ENCODE results near the gene POLD4. TPM values are rescaled to one million over a fixed set of nuclear protein-coding genes. Genes with fewer than 3 reads are reported as not detected.

POLD4 gene
- polyA plus RNA-seq, 1 donor, result 112 TPM

DNA sequence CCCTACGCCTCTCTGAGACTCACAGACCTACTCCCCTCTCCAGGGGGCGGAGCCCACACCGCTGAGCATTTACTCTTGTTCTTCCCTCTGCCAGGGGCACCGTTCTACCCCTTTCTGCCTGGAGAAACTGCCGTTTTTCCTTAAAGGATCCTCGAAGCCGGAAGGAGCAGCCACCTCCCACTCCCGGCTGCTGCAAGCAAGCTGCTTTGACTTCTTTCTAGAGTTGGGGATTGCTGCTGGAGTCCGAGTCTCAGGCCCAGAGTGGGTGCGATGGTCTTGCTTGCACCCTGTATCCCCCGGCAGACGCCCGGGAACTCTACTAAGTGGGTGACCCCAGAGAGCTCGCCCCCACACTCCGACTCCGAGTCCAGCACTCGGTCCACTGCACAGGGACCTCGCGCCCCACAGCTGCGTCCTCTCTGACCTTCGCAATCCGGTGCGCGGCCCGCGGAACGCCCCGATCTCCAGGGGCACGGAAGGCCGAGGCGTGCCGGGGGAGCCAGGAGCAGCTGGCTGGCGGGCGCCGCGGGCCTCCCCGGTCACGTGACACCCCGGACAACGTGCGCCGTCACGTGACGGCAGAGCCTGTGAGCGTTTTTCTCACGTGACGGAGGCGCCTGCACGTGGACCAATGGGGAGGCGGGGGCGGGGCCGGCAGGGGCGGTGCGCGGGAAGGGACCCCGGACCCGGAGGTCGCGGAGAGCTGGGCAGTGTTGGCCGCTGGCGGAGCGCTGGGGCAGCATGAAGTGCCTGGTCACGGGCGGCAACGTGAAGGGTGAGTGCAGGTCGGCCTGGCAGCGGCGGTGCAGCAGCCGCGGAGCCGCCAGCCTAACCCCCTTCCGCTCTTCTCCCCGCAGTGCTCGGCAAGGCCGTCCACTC lies 38.2 kb upstream of the POLD4 start, which contains the start of gene RAD9A:
TSS of gene RAD9A (plus strand) at position 683 of the 879 bp plus-strand sequence. CDS start at position 742, 59 bp downstream.
- H3K4me3 ChIP-seq (ENCODE audit: low read length), result peak within 1 kb of the TSS; percentile 89
- H3K36me3 ChIP-seq (ENCODE audit: control insufficient read depth, insufficient read depth, low read length), result peaks cover 23% of the 10 kb centered on the region
- no CpG with 5 or more reads among the region's 75 CpGs for WGBS (ENCODE audit: insufficient coverage, low lambda C conversion rate)
- DNase-seq, result peak; percentile 97
- H3K9me3 ChIP-seq (ENCODE audit: control insufficient read depth, low read depth, low read length), result peaks cover 2% of the 10 kb centered on the region
- H3K27me3 ChIP-seq (ENCODE audit: control insufficient read depth, insufficient read depth, low read length), result no peaks in the 10 kb centered on the region
- peaks cover 15% of the 10 kb centered on the region for H3K4me1 ChIP-seq (ENCODE audit: control insufficient read depth, insufficient read depth, low read length)
- H3K27ac ChIP-seq (ENCODE audit: low read length), result peak within 1 kb of the TSS; percentile 90

DNA sequence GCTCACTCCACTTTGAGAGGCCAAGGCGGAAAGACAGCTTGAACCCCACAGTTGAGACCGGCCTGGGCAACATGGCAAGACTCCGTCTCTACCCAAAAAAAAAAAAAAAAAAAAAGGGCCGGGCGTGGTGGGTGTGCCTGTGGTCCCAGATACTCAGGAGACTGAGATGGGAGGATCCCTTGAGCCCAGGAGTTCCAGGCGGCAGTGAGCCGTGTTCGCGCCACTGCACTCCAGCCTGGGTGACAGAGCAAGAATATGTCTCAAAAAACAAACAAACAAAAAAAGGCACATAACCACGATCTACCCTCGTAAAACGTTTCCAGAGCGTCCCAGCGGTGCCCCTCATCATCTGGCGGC lies 37.6 kb upstream of the POLD4 start:
- Histone ChIP-seq H3K27me3 (ENCODE audit: control insufficient read depth, insufficient read depth, low read length) (no peaks in the 10 kb centered on the region), H3K4me1 (ENCODE audit: control insufficient read depth, insufficient read depth, low read length) (peaks cover 15% of the 10 kb centered on the region), H3K4me3 (ENCODE audit: low read length) (peak overlapping the region; percentile 89), H3K9me3 (ENCODE audit: control insufficient read depth, low read depth, low read length) (peaks cover 2% of the 10 kb centered on the region), H3K27ac (ENCODE audit: low read length) (peak overlapping the region; percentile 90), H3K36me3 (ENCODE audit: control insufficient read depth, insufficient read depth, low read length) (peaks cover 17% of the 10 kb centered on the region)
- DNase-seq, result no peak
- WGBS (ENCODE audit: insufficient coverage, low lambda C conversion rate), result no CpG with 5 or more reads among the region's 15 CpGs

DNA sequence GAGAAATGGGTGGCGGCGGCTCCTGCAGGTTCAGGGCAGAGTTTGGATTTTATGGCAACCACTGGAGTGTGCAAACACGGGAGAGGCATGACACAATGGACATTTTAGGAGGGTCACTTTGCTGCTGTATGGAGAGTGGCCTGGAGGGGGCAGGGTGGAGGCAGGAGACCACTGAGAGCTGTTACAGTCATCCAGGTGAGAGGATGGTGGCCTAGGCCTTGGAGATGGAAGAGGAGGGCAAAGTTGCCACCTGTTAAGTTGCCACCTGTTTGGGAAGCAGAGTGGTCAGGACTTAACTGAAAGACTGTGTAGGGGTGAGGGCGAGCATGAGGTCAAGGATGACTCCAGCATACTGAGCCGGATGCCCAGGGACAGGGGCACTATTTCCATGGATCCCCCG lies 36.1 kb upstream of the POLD4 start:
- no CpG with 5 or more reads among the region's 6 CpGs for WGBS (ENCODE audit: insufficient coverage, low lambda C conversion rate)
- DNase-seq, result peak in 1 of 2 donors; percentile 43
- Histone ChIP-seq H3K36me3 (ENCODE audit: control insufficient read depth, insufficient read depth, low read length) (peaks cover 9% of the 10 kb centered on the region), H3K27ac (ENCODE audit: low read length) (no peak overlapping the region), H3K4me1 (ENCODE audit: control insufficient read depth, insufficient read depth, low read length) (peaks cover 15% of the 10 kb centered on the region), H3K9me3 (ENCODE audit: control insufficient read depth, low read depth, low read length) (peaks cover 2% of the 10 kb centered on the region), H3K27me3 (ENCODE audit: control insufficient read depth, insufficient read depth, low read length) (no peaks in the 10 kb centered on the region), H3K4me3 (ENCODE audit: low read length) (no peak overlapping the region)

DNA sequence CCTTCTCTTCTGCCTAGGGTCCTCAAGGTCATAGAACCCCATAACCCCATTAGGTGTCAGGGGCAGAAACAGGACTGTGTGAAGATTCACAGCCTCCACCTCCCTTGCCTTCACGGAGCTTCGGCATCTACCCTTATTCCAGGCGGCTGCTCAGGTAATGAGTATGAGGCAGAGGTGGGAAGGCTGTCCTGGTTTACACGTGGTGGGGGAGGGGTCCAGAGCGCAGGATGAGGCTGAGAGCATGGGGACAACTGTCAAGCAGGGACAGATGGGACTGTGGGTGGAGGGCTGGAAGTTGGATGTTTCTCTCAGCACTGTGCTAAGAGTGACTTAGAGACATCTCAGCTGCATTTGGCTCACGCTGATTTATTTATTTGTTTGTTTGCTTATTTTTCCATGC lies 34.2 kb upstream of the POLD4 start:
- peaks cover 12% of the 10 kb centered on the region for H3K4me1 ChIP-seq (ENCODE audit: control insufficient read depth, insufficient read depth, low read length)
- peaks cover 2% of the 10 kb centered on the region for H3K9me3 ChIP-seq (ENCODE audit: control insufficient read depth, low read depth, low read length)
- no peaks in the 10 kb centered on the region for H3K36me3 ChIP-seq (ENCODE audit: control insufficient read depth, insufficient read depth, low read length)
- H3K4me3 ChIP-seq (ENCODE audit: low read length), result no peak overlapping the region
- H3K27me3 ChIP-seq (ENCODE audit: control insufficient read depth, insufficient read depth, low read length), result no peaks in the 10 kb centered on the region
- no peak overlapping the region for H3K27ac ChIP-seq (ENCODE audit: low read length)
- DNase-seq, result no peak
- WGBS (ENCODE audit: insufficient coverage, low lambda C conversion rate), result no CpG with 5 or more reads among the region's 6 CpGs

DNA sequence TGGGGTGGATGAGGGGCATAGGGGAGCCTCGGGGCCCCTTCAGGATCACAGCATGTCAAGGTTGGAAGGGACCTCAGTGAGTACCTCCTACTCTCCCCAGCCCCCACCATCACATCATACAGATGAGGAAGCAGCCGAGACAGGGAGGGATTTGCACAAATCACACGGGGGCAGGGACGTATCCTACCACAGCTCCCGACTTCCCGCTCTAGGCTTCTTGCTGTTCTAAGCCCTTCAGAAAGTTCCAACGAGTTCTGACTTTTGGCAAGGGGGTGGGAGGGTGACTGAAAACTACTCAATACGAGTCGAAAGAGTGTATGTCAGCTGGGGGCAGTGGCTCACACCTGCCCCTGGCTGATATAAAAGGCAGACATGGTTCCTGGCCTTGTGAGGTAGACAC lies 33.7 kb upstream of the POLD4 start:
- peaks cover 2% of the 10 kb centered on the region for H3K9me3 ChIP-seq (ENCODE audit: control insufficient read depth, low read depth, low read length)
- no peak overlapping the region for H3K27ac ChIP-seq (ENCODE audit: low read length)
- H3K4me1 ChIP-seq (ENCODE audit: control insufficient read depth, insufficient read depth, low read length), result peaks cover 13% of the 10 kb centered on the region
- H3K36me3 ChIP-seq (ENCODE audit: control insufficient read depth, insufficient read depth, low read length), result no peaks in the 10 kb centered on the region
- no peak for DNase-seq
- H3K4me3 ChIP-seq (ENCODE audit: low read length), result no peak overlapping the region
- WGBS (ENCODE audit: insufficient coverage, low lambda C conversion rate), result no CpG with 5 or more reads among the region's 9 CpGs
- no peaks in the 10 kb centered on the region for H3K27me3 ChIP-seq (ENCODE audit: control insufficient read depth, insufficient read depth, low read length)

DNA sequence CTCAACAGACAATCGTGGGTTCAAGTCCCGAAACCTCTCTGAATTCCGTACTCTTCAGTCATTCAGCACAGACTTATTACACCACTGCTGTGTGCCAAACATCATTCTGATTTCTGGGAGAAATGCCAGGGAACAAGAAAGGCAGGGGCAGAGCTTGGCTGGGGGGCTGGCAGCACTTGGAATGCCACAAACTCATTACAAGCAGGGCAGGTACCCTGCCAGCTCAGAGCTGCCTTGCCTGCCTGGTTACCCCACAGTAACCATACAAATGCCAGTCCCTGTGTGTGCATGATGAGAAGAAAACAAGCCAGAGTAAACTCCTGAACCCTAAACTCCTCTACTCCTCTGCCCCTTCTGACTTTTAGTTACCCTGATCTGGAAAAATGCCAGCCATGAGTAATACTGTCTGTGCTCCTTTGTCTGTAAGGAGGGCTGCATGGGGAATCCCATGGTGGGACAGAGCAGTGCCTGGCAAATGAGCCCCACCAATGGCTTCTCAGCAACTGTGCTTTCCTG lies 31.6 kb upstream of the POLD4 start:
- DNase-seq, result no peak
- H3K27me3 ChIP-seq (ENCODE audit: control insufficient read depth, insufficient read depth, low read length), result no peaks in the 10 kb centered on the region
- no peaks in the 10 kb centered on the region for H3K36me3 ChIP-seq (ENCODE audit: control insufficient read depth, insufficient read depth, low read length)
- H3K4me3 ChIP-seq (ENCODE audit: low read length), result no peak overlapping the region
- no peaks in the 10 kb centered on the region for H3K9me3 ChIP-seq (ENCODE audit: control insufficient read depth, low read depth, low read length)
- H3K27ac ChIP-seq (ENCODE audit: low read length), result no peak overlapping the region
- no CpG with 5 or more reads among the region's 3 CpGs for WGBS (ENCODE audit: insufficient coverage, low lambda C conversion rate)
- peaks cover 5% of the 10 kb centered on the region for H3K4me1 ChIP-seq (ENCODE audit: control insufficient read depth, insufficient read depth, low read length)

DNA sequence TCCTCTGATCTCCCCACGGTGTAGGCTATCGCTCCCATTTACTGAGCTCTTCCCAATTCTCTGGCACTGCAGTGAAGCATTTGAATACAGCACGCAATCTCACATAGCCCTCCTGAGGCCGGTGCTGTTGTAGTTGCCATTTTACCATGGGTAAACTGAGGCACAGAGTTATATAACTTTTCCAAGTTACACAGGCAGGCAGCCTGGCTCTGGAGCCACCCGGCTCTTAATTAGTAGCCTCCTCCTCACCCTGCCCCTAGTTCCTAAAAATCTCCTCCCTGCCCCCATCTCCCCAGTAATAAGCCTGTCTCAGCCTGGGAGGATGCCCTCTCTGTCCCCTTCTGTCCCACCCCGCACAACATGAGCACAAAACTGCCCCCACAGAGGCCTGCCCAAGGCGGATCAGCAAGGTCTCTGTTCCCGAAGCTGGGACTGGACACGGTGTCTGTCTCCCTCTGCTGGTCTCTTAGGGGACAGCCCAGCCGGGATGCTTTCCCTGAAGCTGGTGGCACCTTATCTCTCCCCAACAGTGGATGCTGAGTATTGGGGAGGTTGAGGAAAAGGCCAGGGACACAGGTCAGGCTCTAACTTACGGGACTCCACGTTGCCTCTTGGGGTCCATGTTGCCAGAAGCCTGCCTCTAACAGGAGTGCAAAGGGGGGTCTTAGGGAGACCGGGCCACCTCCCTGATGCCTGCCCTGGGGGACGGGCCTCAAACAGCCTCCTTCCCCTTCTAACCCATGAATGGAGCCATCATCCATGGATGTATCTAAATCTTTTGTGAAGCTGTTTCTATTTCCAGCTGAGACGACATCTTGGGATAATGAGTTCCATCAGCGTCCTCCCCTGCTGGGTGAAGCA lies 29.2 kb upstream of the POLD4 start:
- DNase-seq, result peak in 1 of 2 donors; percentile 59
- H3K27me3 ChIP-seq (ENCODE audit: control insufficient read depth, insufficient read depth, low read length), result no peaks in the 10 kb centered on the region
- H3K9me3 ChIP-seq (ENCODE audit: control insufficient read depth, low read depth, low read length), result no peaks in the 10 kb centered on the region
- WGBS (ENCODE audit: insufficient coverage, low lambda C conversion rate), result no CpG with 5 or more reads among the region's 16 CpGs
- H3K4me3 ChIP-seq (ENCODE audit: low read length), result no peak overlapping the region
- H3K36me3 ChIP-seq (ENCODE audit: control insufficient read depth, insufficient read depth, low read length), result no peaks in the 10 kb centered on the region
- no peak overlapping the region for H3K27ac ChIP-seq (ENCODE audit: low read length)
- peaks cover 18% of the 10 kb centered on the region for H3K4me1 ChIP-seq (ENCODE audit: control insufficient read depth, insufficient read depth, low read length)

DNA sequence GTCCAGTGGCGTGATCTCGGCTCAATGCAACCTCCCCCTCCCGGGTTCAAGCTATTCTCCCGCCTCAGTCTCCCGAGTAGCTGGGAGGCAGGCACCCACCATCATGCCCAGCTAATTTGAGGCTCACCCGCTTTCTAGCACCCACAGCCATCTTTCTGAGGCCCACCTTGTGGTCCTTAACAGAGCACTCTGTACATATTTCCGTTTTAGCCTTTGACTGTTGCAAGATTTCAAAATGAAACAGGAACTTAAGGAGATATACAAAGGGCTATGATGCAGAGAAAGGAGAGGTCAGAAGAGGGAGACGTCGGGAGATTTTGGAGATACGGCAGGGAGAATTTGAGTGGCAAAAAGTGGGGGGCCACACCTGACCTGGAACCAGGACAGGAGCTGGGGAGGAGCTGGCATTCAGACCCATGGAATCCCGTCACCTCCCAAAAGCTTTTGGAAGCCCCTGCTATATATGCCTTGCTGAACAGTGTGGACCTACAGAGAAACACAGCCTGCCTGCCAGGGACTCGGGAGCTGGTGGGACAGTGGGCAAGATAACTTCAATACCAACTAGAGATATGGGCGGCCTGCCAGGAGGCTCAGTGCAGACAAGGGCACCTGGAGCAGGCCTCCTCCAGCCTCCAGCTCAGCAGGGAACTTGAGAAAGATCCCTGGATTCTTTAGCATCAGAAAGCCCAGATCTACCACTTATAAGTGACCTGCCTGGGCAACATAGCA lies 28.1 kb upstream of the POLD4 start:
- no peak for DNase-seq
- Histone ChIP-seq H3K9me3 (ENCODE audit: control insufficient read depth, low read depth, low read length) (no peaks in the 10 kb centered on the region), H3K36me3 (ENCODE audit: control insufficient read depth, insufficient read depth, low read length) (no peaks in the 10 kb centered on the region), H3K27me3 (ENCODE audit: control insufficient read depth, insufficient read depth, low read length) (peaks cover under 1% of the 10 kb centered on the region), H3K27ac (ENCODE audit: low read length) (no peak overlapping the region), H3K4me1 (ENCODE audit: control insufficient read depth, insufficient read depth, low read length) (peaks cover 18% of the 10 kb centered on the region), H3K4me3 (ENCODE audit: low read length) (no peak overlapping the region)
- WGBS (ENCODE audit: insufficient coverage, low lambda C conversion rate), result 100% methylated on average over 1 of the region's 13 CpGs

DNA sequence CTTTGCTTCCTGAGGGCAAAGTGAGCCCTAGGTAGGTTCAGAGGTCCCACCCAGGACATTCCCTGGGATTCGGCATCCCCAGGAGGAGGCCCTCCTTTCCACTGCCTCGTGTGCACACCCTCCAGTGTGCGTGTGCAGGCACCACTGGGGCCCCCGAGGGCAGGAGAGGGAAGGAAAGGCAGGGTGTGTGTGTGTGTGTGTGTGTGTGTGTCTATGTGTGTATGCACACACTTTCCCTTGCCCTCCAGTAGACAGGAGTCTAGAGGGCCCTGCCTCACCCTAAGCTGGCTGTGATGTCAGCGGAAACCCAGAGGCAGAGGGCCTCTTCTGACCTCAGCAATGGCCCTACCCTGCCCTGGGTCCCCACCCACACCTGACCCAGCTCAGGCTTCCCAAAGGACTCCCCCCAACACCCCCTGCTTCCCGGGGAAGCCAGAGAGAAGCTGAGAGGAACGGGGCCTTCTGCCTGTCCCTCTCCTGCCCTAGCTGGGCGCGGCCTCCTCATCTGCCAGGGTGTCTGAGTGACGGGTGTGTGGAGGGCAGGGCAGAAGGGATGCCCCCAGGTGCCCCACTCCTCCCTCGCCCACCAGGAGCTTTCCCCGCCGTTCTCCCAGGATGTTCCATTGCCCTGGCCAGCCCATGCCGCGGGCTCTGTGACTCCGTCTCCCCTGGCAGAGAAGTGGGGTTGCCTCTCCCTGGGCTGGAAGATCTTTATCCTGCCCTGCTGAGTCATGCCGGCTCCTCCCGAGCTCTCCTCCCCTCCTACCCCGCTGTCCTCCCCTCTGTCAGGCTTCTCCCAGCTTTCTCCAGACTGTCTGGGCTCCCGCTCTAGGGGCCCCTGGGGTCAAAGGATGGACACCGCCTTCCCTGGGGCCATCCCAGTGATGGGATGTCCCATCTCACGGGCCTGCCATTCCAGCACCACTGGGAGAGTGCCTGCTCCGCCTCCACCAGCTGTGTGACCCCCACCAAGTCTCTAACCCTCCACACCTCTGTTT lies 26.0 kb upstream of the POLD4 start:
- Histone ChIP-seq H3K9me3 (ENCODE audit: control insufficient read depth, low read depth, low read length) (no peaks in the 10 kb centered on the region), H3K4me3 (ENCODE audit: low read length) (no peak overlapping the region), H3K4me1 (ENCODE audit: control insufficient read depth, insufficient read depth, low read length) (peaks cover 24% of the 10 kb centered on the region), H3K27ac (ENCODE audit: low read length) (no peak overlapping the region), H3K36me3 (ENCODE audit: control insufficient read depth, insufficient read depth, low read length) (no peaks in the 10 kb centered on the region), H3K27me3 (ENCODE audit: control insufficient read depth, insufficient read depth, low read length) (peaks cover 10% of the 10 kb centered on the region)
- peak; percentile 67 to 82 for DNase-seq
- WGBS (ENCODE audit: insufficient coverage, low lambda C conversion rate), result no CpG with 5 or more reads among the region's 23 CpGs

Measured in large intestine (tissue), 3 donors.